C4-2B (cell line): ENCODE measurements around the gene IFT25.

ENCODE experiments used
- CTCF ChIP-seq: fragments of 450-650 bp; conservative IDR thresholded peaks from 2 replicates; pipeline ENCODE4 v1.5.1; 2017; ENCODE audit warnings: mild to moderate bottlenecking
- ZFX ChIP-seq: fragments of 450-650 bp; IDR thresholded peaks from 2 replicates; pipeline ENCODE4 v1.6.1; 2017

DNA sequence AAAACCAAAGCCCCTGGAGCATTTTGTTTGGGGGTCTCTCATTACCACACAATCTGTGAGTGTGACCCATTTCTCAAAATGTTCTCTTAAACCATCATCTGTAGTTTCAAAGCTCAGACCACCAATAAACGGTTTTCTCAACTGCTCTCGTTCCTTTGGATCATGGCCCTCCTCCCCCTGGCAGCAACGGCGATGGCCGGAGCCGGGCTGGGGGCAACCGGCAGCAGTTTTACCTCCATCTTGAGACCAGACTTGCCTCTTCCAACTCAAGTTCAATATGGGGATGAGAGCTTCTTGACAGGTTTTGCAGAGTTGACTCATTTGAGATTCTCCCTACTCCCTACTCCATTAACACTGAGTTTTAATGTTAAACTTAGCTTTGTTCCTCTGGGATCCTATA, 30.4 kb upstream of the IFT25 start:
- TF ChIP-seq CTCF (no peak), ZFX (no peak)
